NCI-H1048 (cell line): ENCODE results near the gene BPI.
"Not testable (repeated sequence)": the region's sequence is repeated elsewhere in the genome, so short reads cannot be mapped to it uniquely, and the experiment has no call there.

ENCODE experiments used
- DNase-seq: peaks from one replicate; lab custom pipeline; 2025; lab: John Stamatoyannopoulos, UW

BPI gene

DNA sequence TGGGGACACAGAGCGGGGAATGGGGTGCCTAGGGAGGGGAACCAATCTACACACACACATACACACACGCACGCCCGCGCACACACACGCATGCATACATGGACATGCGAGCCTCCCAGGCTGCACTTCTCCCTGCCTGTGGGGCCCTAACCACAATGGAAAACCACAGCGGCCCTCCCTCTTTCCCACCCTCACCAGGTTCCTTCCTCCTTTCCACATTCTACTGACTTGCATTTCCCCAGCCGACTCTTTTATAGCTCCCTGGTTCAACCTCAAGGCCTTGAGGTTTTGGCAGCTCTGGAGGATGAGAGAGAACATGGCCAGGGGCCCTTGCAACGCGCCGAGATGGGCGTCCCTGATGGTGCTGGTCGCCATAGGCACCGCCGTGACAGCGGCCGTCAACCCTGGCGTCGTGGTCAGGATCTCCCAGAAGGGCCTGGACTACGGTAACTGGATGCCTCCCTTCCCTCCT, at the start of gene BPI:
Gene BPI, plus strand, starts transcription at position 249 of the 472 bp plus-strand sequence. Its CDS starts 68 bp downstream, at position 317.
- no peak for DNase-seq

DNA sequence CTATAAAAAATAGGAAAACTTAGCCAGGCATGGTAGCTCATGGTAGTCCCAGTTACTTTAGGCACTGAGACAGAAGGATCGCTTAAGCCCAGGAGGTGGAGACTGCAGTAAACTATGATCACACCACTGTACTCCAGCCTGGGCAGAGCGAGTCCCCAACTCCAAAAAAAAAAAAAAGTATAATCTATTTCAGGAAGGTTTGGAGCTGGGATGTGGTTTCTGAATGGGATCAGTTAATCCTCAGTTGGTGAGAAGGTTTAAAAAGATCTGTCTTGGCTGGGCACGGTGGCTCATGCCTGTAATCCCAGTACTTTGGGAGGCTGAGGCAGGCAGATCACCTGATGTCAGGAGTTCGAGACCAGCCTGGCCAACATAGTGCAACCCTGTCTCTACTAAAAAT, 49.3 kb upstream of the BPI start:
- DNase-seq, result not testable (repeated sequence)

DNA sequence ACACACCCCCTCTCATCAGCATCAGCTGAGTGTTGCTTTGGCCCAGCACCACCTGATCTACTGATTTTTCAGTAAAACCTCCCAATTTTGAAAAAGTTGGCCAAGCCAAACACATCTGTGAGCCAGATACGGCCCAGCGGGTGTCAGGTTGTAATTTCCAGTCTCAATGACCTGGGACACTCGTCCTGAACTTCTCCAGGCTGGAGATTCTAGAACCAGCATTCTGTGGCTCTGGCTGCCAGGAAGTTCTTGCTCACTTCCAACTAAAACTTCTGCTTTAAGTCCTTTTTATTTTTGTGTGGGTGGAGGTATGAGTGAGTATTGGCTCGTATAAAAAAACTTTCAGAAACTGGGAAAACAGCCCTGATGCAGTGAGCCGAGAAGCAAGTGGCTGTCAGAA, 48.6 kb upstream of the BPI start:
- DNase-seq, result no peak

DNA sequence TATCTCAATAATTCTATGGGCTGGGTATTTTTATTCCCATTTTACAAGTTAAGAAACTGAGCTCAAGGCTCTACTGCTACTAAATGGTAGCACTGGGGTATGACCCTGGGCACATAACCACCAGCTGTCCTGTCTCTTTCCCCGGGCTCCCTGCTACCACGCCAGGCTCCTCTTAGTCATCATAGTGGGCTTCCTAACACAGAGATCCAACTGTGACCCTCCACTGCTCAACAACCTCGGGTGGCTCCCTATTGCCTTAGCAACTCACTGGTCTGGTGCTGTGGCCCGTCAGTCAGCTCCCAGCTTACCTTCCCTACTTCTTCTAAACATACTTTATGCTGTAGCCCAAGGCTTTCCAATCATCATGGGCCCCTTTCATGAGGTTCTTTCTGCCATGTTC, 47.9 kb upstream of the BPI start:
- DNase-seq, result no peak

DNA sequence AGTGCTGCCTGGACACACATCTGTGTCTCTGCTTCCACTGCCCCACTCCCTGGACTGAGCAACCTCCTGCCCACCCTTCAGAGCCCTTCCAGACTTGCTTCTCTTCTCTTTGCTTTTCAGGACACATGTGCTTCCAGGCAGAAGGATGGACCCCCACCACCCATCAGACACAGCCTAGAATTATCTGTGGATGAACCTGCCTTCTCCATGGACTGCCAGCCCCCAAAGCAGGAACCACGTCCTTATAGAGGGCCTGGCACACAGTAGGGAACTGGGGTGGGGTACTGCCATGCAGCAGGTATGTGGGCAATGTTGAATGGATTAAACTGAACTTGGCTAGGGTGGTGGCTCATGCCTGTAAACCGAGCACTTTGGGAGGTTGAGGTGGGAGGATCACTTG, 47.0 kb upstream of the BPI start:
- DNase-seq, result no peak

DNA sequence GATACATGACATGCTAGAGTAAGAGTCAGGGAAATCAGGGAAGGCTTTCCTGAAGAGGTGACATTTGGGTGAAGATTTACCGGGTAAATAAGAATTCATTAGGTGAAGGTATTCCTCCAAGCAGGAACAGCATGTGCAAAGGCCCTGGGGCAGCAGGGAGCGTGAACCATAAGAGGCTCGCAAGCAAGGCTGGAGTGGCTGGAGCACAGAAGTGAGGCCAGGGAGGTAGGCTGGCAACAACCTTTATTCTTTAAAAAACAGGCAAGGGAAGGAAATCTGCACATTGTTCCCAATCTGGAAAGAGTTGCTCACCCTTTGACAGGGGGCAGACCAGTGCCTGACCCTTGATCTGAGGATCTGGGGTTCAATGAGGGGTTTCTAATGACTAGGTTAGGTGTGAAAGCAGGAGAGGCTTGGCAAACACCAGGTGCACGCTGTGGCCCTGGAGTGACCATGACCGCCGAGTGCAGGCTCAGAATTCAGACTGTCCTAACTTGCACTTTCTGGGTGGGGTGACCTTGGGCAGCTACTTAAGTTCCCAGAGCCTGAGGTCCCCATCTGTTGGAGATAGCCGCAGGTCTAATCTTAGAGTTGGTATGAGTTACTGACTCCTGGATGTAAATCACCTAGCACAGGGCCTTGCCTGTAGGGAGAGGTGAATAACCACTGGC, 45.3 kb upstream of the BPI start:
- DNase-seq, result no peak

DNA sequence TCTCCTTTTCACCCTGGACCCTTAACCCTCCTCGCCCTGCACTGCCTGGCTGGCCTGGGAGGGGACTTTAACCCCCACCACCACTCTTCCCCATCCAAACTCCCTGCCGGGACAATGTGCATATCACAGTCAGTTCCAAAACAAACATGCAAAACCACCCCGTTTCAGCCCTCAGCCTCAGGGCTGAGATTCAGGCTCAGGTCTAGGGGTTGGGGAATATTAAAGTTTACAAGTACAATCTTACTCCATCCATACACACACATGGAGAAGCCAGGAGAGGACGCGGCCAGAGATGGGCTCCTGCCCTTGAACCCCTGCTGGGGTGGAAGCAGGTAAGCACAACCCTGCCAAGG, 44.0 kb upstream of the BPI start:
- DNase-seq, result no peak

DNA sequence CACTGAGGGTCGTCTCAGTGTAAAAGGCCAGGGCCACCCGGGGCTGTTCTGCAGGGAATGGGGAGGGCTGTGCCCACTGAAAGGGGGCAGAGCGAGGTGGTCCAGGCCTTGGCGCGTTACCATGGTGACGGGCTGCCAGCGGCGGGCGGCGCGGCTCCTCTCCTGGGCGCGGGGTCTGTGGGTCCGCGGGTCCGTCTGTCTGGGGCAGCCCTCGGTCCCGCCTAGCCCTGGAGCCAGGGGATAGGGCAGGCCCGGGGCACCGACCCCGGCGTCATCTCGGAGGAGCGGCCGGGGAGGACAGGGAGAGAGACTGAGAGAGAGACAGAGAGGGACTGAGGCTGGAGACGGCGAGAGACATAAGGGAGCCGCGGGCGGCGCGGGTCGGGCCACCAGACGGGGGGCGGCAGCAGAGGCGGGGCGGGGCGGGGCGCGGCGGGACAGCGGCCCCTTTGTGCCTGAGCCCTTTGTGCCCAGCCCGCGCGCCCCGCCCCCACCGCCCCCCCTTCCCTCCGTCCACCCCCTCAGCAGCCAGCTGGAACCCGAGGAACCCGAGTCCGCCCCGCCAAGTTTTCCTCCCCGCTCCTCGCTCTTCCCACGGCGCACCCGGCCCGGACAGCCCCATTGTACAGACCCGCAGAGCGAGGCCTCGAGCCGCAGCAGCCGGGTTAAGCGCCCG, 43.4 kb upstream of the BPI start, which contains the start of gene KIAA1755:
Gene KIAA1755, minus strand, starts transcription at position 358 of the 676 bp plus-strand sequence. Its CDS starts 235 bp downstream, at position 123.
- DNase-seq, result no peak

DNA sequence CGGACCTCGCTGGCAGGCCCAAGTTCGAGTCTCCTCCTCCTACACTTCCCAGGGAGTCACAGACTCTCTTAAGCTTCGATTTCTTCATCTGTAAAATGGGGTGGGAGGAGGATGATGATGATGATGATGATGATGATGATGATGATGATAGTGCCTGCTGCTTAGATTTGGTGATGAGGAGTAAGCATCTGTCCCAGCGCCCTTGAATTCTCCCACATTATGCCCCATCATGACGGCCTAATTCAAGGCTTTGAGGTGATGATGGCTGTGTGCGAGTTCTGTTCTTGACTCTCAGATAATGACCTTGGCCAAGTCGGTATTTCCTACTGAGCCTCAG, 42.9 kb upstream of the BPI start:
- DNase-seq, result no peak

DNA sequence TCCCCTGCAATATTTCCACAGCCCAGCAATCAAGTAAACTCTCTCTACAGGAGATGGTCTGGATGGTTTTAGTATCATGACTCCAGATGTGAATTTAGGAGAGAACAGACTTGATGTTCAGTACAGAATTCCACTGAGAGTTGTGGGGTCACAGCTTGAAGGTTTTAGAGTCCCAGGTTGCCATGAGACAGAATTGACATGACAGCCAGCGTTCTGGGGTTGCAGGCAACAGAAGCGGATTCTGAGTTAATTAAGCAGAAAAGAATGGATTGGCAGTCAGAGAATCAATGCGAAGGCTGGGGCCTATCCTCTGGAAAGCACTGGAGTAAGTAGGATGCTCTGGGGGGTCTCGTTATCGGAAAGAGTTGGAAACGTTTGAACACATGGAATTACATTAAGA, 41.0 kb upstream of the BPI start:
- no peak for DNase-seq

DNA sequence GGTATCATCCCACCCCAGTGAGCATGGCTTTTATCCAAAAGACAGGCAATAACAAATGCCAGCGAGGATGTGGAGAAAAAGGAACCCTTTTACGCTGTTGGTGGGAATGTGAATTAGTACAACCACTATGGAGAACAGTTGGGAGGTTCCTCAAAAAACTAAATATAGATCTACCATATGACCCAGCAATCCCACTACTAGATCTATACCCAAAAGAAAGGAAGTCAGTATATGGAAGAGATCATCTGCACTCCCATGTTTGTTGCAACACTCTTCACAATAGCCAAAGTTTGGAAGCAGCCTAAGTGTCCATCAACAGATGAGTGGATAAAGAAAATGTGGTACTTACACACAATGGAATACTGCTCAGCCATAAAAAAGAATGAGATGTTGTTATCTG, 37.5 kb upstream of the BPI start:
- DNase-seq, result no peak

DNA sequence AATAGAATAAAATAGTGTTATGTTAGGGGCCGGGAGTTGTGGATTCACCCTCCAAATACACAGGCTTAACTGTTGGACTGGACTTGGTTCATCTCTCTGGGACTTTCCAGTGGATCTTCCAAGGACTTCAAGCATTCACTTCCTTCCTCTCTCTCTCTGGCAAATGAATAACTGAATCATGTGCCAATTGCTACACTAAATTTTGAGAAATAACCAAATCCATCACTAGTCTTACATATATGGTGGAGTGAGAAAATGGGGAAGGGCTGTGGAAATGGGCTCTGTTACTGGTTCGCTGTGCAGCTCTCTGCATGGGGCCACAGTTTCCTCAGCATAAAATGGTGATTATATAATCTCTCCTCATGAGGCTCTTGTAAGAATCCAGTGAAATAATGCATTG, 36.7 kb upstream of the BPI start:
- no peak for DNase-seq

DNA sequence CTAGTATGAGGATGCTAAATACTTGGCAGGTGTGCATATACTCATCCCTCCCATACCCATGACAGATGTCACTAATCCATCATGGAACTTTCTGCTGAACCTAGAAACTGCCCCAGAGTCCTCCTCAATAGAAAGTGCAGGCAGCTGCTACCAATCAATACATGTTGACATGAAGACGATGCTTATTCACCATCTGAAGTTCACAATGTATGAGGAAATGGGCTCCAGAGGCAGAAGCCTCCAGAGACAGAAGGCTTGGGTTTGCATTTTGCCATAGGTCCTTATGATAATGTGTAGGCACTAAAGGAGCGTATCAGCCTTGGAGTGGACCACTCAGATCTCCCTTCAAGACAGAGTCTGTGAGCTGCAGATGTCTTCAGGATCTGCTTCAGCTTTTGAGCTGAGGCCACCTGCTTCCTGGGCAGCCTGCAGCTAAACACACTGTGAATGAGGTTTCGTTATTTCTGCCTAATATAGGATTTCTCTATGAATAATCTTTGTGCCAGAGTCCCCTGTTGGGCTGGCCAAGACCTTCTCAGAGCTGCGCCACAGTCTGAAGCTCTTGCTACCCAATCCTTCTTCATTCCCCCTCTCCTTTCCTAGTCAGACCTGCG, 35.9 kb upstream of the BPI start:
- no peak for DNase-seq

DNA sequence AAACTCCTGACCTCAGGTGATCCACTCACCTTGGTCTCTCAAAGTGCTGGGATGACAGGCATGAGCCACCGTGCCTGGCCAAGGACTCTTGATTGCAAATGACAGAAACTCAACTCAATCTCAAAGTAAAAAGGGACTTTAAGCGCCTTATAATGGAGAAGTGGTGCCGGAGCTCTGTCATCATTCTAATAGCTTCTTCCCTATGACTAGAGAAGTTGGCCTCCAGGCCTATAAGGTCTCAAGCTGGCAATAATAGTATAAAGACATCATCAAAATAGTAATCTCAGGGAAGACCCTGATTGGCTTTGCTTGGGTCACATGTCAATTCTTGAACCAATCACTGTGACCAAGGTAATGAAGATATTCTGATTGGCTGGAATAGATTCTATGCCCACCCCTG, 34.9 kb upstream of the BPI start:
- DNase-seq, result no peak

DNA sequence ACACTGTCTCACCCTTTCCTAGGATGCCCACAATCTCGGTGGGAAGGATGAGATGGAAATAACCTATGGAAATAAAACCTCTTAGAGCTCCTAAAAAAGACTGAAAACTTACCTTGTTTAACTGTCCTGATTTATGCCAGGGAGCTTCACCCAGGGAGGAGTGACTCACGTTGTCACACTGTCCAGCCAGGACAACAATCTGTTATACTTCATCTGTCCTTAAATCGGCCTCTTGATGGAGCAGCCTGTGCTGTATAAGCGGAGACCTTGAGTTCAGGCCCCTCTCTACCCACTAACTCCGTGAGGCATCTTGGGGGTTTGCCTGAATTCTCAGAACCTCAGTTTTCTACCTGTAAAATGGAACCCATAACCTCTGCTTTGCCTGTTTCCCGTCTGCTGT, 34.2 kb upstream of the BPI start:
- no peak for DNase-seq

DNA sequence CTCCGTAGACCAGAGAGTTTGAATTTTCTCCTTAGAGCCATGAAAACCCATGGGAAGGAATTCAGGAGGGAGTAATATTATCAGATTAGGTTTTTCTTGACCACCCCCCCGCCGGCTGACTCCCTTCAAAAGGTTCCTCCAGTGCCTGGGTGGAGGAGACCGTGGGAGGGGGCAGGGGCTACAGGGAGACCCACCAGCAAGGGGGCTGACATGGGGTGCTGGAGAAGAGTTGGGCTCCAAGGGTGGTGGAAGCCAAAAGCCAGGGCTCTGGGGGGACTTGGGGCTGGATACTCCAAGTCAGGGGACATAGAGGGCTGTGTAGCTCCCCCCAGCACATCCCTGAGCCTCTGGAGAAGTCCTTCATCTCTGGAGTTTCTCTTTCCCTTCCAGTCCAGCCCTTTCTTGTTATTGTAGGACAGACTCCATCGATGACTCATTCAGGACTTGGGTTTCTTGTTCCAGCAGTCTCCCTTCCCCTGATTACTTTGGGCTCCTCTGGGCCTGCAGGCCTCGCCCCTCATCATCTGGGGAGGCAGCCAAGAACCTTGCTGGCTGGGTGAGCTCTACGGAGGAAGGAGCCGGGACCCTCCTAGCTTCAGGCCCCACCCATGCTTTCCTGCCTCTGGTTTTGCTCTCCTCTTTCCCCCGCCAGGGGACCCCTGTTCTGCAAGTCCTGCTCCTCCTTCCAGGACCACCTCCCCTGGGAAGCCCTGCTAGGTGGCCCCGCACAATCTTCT, 32.9 kb upstream of the BPI start:
- DNase-seq, result no peak

DNA sequence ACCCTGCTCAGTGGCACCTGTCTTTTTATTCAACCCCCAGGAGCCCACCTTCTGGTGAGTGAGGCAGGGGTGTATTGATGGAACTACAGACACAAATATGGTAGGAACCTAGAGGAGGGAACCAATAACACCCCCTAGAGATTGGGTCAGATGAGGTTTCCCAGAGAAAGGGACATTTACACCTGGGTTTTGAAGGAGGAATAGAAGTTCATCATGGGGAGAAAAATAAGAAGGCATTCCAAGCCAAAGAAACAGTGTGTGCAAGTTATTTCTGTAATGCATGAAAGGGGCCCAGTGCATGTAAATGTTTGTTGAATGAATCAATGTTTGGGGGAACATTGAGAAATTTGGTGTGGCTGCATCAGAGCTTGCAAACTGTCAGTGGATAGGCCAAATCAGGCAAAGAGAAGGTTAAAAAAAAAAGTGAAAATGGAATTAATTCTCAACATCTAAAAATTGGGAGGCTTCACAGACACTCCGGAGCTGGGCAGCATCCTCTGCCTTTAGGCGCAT, 32.3 kb upstream of the BPI start:
- DNase-seq, result no peak

DNA sequence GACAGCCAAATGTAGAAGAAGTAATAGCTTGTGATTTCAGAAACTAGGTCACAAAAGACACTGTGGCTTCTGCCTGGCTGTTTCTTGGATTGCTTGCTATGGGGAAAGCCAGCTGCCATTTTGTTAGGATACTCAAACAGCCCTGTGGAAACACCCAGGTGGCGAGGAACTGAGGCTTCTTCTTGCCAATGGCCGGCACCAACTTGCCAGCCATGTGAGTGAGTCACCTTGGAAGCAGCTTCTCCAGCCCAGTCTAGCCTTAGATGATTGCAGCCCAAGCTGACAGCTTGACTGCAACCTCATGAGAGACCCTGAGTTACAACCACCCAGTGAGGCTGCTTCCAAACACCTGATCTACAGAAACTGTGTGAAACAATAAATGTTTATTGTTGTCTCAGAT, 31.6 kb upstream of the BPI start:
- DNase-seq, result no peak

DNA sequence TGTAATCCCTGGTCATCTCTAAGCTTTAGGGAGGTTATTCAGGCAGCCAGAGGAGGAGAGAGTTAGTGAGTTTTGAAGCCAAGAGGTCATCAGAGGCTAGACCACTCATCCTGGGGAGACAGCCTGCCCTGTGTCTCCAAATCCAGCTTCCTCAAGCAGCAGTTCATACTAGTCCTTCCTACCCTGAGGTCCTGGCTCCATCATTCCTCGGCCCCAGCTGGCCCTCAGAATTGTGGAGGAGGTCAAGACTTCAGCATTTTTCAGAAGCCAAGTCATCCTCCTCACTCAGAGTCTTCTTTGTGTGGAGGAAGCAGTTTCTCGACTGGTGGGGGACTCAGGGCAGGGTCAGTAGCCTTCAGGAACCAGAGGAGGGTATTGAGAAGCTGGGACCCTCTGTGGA, 31.0 kb upstream of the BPI start:
- no peak for DNase-seq

DNA sequence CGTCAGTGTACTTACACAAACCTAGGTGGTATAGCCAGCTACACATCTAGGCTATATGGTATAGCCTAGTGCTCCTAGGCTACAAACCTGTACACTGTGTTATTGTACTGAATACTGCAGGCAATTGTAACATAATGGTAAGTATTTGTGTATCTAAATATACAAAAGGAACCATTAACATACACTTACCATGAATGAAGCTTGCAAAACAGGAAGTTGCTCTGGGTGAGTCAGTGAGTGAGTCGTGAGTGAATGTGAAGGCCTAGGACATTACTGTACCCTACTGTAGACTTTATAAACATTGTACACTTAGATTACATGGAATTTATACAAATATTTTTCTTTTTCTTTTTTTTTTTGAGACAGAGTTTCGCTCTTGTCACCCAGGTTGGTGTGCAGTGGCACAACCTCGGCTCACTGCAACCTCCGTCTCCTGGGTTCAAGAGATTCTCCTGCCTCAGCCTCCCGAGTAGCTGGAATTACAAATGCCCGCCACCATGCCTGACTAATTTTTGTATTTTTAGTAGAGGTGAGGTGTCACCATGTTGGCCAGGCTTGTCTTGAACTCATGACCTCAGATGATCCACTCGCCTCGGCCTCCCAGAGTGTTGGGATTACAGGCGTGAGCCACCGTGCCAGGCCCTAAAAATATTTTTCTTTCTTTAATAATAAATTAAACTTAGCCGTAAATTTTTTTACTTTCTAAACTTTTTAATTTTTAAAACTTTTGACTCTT, 28.0 kb upstream of the BPI start:
- DNase-seq, result no peak

DNA sequence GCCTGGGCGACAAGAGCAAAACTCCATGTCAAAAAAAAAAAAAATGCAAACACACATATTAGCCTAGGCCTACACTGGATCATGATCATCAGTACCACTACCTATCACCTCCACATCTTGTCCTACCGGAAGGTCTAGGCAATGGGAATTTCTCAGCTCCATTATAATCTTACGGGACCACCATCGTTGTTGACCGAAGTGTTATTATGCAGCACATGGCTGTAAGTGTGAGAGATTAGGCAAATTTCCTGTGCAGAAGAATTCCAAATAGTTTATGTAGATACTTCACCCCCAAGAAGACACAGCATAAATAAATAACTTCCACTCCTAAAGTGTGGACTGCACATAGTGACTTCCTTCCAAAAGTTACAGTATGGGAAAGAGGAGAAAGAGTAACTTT, 26.7 kb upstream of the BPI start:
- no peak for DNase-seq

DNA sequence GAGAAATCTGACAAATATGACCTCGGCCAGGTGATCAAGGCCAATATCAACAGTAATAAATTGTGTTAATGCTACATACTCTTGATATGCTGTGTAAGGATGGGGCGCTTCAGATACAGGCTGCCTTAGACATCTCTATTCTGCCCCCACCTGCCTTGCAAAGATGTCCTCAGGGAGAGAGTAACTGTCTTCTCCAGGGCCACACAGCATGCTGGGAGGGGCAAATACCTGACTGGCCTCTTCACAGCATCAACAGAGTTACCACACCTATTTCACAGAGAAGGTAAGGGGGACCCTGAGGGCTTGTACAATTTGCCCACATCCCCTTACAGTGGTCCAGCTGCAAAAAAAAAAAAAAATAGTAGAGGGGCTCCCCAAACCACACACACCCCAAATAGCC, 26.3 kb upstream of the BPI start:
- no peak for DNase-seq
